AG09309 (cell line): ENCODE measurements around the gene SIRT5.

Source experiments
- DNase-seq: peaks from one replicate; pipeline ENCODE4 v3.0.0-alpha.2; 2010; ENCODE audit warnings: low read depth
- H3K4me3 ChIP-seq: 2 replicates; pipeline ENCODE4 v1.5.1; 2011; ENCODE audit warnings: mild to moderate bottlenecking, low read depth, low read length, moderate library complexity; ENCODE audit not compliant: control insufficient read depth
- TF ChIP-seq, protein P1 (sequence below): IDR thresholded peaks from 2 replicates; pipeline ENCODE4 v1.5.1; 2011; ENCODE audit warnings: mild to moderate bottlenecking, low read depth, low read length, inconsistent platforms; ENCODE audit not compliant: insufficient read depth, control insufficient read depth; ENCODE audit errors: missing control alignments

SIRT5 gene

DNA sequence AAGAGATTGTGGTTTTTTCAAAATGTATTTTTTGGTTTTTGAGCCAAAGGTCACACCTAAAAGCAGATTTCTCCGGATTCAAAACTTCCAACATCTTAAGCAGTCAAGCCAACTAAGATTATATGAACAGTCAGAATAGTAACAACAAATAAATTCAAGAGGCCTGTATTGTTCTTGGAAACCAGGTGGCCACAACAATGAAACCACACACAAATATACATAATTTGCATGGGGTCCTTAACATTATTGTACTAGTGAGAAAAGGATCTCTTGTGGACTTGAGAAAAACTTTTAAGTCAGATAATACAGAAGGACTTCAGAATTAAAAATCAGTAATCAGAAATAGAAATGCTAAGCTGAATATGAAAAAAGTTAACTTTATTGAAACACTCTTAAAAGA is 81.3 kb downstream of the SIRT5 start:
- TF ChIP-seq, protein P1, sequence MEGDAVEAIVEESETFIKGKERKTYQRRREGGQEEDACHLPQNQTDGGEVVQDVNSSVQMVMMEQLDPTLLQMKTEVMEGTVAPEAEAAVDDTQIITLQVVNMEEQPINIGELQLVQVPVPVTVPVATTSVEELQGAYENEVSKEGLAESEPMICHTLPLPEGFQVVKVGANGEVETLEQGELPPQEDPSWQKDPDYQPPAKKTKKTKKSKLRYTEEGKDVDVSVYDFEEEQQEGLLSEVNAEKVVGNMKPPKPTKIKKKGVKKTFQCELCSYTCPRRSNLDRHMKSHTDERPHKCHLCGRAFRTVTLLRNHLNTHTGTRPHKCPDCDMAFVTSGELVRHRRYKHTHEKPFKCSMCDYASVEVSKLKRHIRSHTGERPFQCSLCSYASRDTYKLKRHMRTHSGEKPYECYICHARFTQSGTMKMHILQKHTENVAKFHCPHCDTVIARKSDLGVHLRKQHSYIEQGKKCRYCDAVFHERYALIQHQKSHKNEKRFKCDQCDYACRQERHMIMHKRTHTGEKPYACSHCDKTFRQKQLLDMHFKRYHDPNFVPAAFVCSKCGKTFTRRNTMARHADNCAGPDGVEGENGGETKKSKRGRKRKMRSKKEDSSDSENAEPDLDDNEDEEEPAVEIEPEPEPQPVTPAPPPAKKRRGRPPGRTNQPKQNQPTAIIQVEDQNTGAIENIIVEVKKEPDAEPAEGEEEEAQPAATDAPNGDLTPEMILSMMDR = no peak
- H3K4me3 ChIP-seq = no peak overlapping the region
- DNase-seq = no peak

DNA sequence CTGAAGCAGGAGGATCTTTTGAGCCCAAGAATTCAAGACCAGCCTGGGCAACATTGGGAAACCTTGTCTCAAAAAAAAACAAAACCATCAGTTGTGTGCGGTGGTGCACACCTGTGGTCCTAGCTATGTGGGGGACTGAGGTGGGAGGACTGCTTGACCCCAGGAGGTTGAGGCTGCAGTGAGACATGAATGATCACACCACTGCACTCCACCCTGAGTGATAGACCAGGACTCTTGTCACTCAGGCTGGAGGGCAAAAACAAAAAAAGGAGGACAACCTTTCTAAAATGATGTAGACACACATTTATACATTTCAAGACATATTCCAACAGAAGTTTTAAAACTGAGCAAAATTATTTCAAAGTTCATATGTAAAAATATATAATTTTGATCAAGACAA is 85.9 kb downstream of the SIRT5 start:
- TF ChIP-seq, protein P1 = no peak
- H3K4me3 ChIP-seq = no peak overlapping the region
- no peak for DNase-seq

GRCh38 chr6:13660893-13661292 is 86.5 kb downstream of the SIRT5 start:
- TF ChIP-seq, protein P1 = no peak
- DNase-seq = no peak
- no peak overlapping the region for H3K4me3 ChIP-seq

- H3K4me3 ChIP-seq = no peak overlapping the region
- TF ChIP-seq, protein P1 = no peak
- DNase-seq = no peak
Observed at GRCh38 chr6:13661647-13662046, 87.2 kb downstream of the SIRT5 start.

- TF ChIP-seq, protein P1 = no peak
- DNase-seq = no peak
- no peak overlapping the region for H3K4me3 ChIP-seq
Observed at GRCh38 chr6:13662651-13663334, 88.4 kb downstream of the SIRT5 start.

DNA sequence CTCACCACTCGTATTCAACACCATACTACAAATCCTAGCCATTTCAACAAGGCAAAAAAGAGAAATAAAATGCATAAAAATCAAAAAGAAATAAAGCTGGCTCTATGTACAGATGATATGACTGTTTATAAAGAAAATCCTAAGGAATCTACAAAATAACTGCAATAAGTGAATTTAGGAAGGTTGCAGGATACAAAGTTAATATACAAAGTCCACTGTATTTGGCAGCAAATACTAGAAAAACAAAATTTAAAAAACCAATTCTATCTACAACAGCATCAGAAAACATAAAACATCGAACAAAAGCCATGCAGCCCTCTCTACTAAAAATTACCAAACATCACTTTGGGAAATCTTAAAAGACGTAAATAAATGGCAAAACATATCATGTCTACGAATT is 89.6 kb downstream of the SIRT5 start:
- no peak overlapping the region for H3K4me3 ChIP-seq
- no peak for DNase-seq
- TF ChIP-seq, protein P1 = no peak
